GM23338 (cell line): Measurements from ENCODE around the gene ATP9B. TPM values are rescaled to one million over a fixed set of nuclear protein-coding genes. Genes with fewer than 3 reads are reported as not detected.

Source experiments
- ATAC-seq: fragments of 200-7000 bp; cut with Tn5 transposase; 3 replicates; pipeline ENCODE4 v1.9.1; 2020
- DNase-seq: peaks from one replicate; pipeline ENCODE4 v3.0.0-alpha.2; 2015; ENCODE audit warnings: low spot score
- H2AFZ ChIP-seq: fragments of 200-600 bp; sonication (generic); 2 replicates; pipeline ENCODE4 v1.8.0; 2016; ENCODE audit warnings: antibody characterized with exemption, mild to moderate bottlenecking, moderate library complexity
- H3F3A ChIP-seq: fragments of 200-600 bp; sonication (generic); replicated peaks from 2 replicates; pipeline ENCODE4 v1.8.0; 2017; ENCODE audit warnings: antibody characterized with exemption, mixed run types, low read depth
- H3K27ac ChIP-seq: fragments of 200-600 bp; sonication (generic); 2 replicates; pipeline ENCODE4 v1.6.1; 2016; ENCODE audit warnings: low read depth
- H3K27me3 ChIP-seq: fragments of 200-600 bp; sonication (generic); 2 replicates; pipeline ENCODE4 v1.8.0; 2016; ENCODE audit warnings: mild to moderate bottlenecking, mixed run types, moderate library complexity; ENCODE audit not compliant: insufficient read depth
- H3K36me3 ChIP-seq: fragments of 200-600 bp; sonication (generic); 2 replicates; pipeline ENCODE4 v1.8.0; 2016; ENCODE audit warnings: mild to moderate bottlenecking; ENCODE audit not compliant: insufficient read depth
- H3K4me1 ChIP-seq: fragments of 200-600 bp; sonication (generic); 2 replicates; pipeline ENCODE4 v1.8.0; 2016; ENCODE audit warnings: mild to moderate bottlenecking, moderate library complexity; ENCODE audit not compliant: insufficient read depth
- H3K4me2 ChIP-seq: fragments of 200-600 bp; sonication (generic); 2 replicates; pipeline ENCODE4 v1.7.1; 2017; ENCODE audit warnings: mixed run types
- H3K4me3 ChIP-seq: fragments of 200-600 bp; sonication (generic); 2 replicates; pipeline ENCODE4 v1.6.1; 2016; ENCODE audit warnings: mixed run types
- H3K79me2 ChIP-seq: fragments of 200-600 bp; sonication (generic); replicated peaks from 2 replicates; pipeline ENCODE4 v1.8.0; 2017; ENCODE audit warnings: mild to moderate bottlenecking; ENCODE audit not compliant: insufficient read depth
- H3K9me2 ChIP-seq: fragments of 200-600 bp; sonication (generic); 2 replicates; pipeline ENCODE4 v1.8.0; 2017; ENCODE audit not compliant: insufficient read depth
- H4K20me1 ChIP-seq: fragments of 200-600 bp; sonication (generic); replicated peaks from 2 replicates; pipeline ENCODE4 v1.8.0; 2017; ENCODE audit warnings: mild to moderate bottlenecking; ENCODE audit not compliant: insufficient read depth
- H3K27ac Mint-ChIP-seq: 2 replicates; pipeline ENCODE4 v1.8.0; 2020; ENCODE audit warnings: inconsistent platforms, mild to moderate bottlenecking, moderate library complexity, mixed read lengths
- H3K27me3 Mint-ChIP-seq: 3 replicates; pipeline ENCODE4 v1.8.0; 2022; ENCODE audit warnings: low read depth, mild to moderate bottlenecking, moderate library complexity, mixed read lengths, inconsistent platforms; ENCODE audit not compliant: insufficient read depth, poor library complexity
- H3K36me3 Mint-ChIP-seq: 3 replicates; pipeline ENCODE4 v1.8.0; 2021; ENCODE audit warnings: low read depth, mild to moderate bottlenecking, inconsistent platforms, moderate library complexity, mixed read lengths
- H3K4me1 Mint-ChIP-seq: 3 replicates; pipeline ENCODE4 v1.8.0; 2020; ENCODE audit warnings: mild to moderate bottlenecking, inconsistent platforms, mixed read lengths
- H3K4me3 Mint-ChIP-seq: 3 replicates; pipeline ENCODE4 v1.8.0; 2021; ENCODE audit warnings: moderate library complexity, mild to moderate bottlenecking, inconsistent platforms, mixed read lengths
- H3K9me3 Mint-ChIP-seq: 3 replicates; pipeline ENCODE4 v1.8.0; 2020; ENCODE audit warnings: moderate library complexity, mild to moderate bottlenecking, inconsistent platforms, mixed read lengths
- CREB1 ChIP-seq: fragments of 250-450 bp; sonication (Bioruptor Pico); IDR thresholded peaks from 2 replicates; pipeline ENCODE4 v1.5.0; 2020; ENCODE audit warnings: low read depth, mild to moderate bottlenecking, moderate library complexity
- CTCF ChIP-seq, 2 experiments: fragments of 200-600 bp in 1 of 2; sonication (generic) in 1 of 2; conservative IDR thresholded peaks; 2 replicates each; pipeline versions ENCODE4 v1.5.1 to v1.6.1; 2016 to 2017; ENCODE audit warnings: antibody characterized with exemption in 2 of 2, low read depth in 2 of 2, mild to moderate bottlenecking in 2 of 2, moderate library complexity in 1 of 2
- EZH2 ChIP-seq: fragments of 200-600 bp; sonication (generic); IDR thresholded peaks from one replicate; pipeline ENCODE4 v1.8.0; 2017; ENCODE audit warnings: antibody characterized with exemption, mild to moderate bottlenecking, low read depth; ENCODE audit not compliant: unreplicated experiment
- JUNB ChIP-seq: IDR thresholded peaks from one replicate; pipeline ENCODE4 v1.6.1; 2016; ENCODE audit warnings: antibody characterized with exemption; ENCODE audit not compliant: unreplicated experiment
- POLR2AphosphoS5 ChIP-seq: IDR thresholded peaks from 2 replicates; pipeline ENCODE4 v1.6.1; 2016; ENCODE audit warnings: antibody characterized with exemption, low read depth
- REST ChIP-seq: IDR thresholded peaks from one replicate; pipeline ENCODE4 v1.6.1; 2018; ENCODE audit warnings: antibody characterized with exemption; ENCODE audit not compliant: unreplicated experiment
- ZNF114 ChIP-seq: fragments of 250-450 bp; sonication (Bioruptor Pico); IDR thresholded peaks from 2 replicates; pipeline ENCODE4 v1.5.0; 2020; ENCODE audit warnings: mild to moderate bottlenecking, moderate library complexity
- ZNF331 ChIP-seq: fragments of 250-450 bp; sonication (Bioruptor Pico); IDR thresholded peaks from 2 replicates; pipeline ENCODE4 v1.5.0; 2020; ENCODE audit warnings: low read depth, mild to moderate bottlenecking, moderate library complexity
- polyA plus RNA-seq: library from polyadenylated mRNA; unstranded; fragments of >200 nt; fragmentation: Nextera tagmentation; extraction: Ambion mirVana; gene quantifications from 2 replicates; pipeline ENCODE4 v1.2.1, GENCODE V29; 2016
- total RNA-seq: library from RNA; depleted of rRNA; stranded (reverse); fragments of >200 nt; shearing (Covaris generic); gene quantifications from 2 replicates; pipeline ENCODE4 v1.2.3, GENCODE V29; 2014

The ATP9B gene
- total and polyA plus RNA-seq, 2 experiments from 2014 or later: 14.2 to 25.6 TPM

GRCh38 chr18:79245517-79246001 is 176.4 kb downstream of the ATP9B start:
- no peaks in the 10 kb centered on the region for H3K36me3 Mint-ChIP-seq
- no peak overlapping the region for H3K27ac Mint-ChIP-seq
- Histone ChIP-seq H2AFZ (no peak overlapping the region), H3K36me3 (no peaks in the 10 kb centered on the region), H3K4me3 (no peak overlapping the region), H3K9me2 (no peaks in the 10 kb centered on the region), H3F3A (no peaks in the 10 kb centered on the region), H4K20me1 (no peaks in the 10 kb centered on the region; the same call in none of the 2 replicates), H3K4me1 (peaks cover 2% of the 10 kb centered on the region; the same call in 1 of the 2 replicates), H3K27me3 (no peaks in the 10 kb centered on the region), H3K4me2 (no peak overlapping the region), H3K79me2 (no peaks in the 10 kb centered on the region), H3K27ac (no peak overlapping the region)
- H3K27me3 Mint-ChIP-seq: no peaks in the 10 kb centered on the region
- TF ChIP-seq REST (no peak), EZH2 (no peak), CREB1 (CRISPR knock-in tag) (no peak), POLR2AphosphoS5 (no peak), ZNF331 (no peak), CTCF (conservative IDR thresholded peaks at IDR 0.05; ENCODE audit: low read depth in 2 of 2) (no peak), JUNB (no peak), ZNF114 (CRISPR knock-in tag) (no peak)
- ATAC-seq (no peak), DNase-seq (no peak)
- no peak overlapping the region for H3K4me3 Mint-ChIP-seq
- no peaks in the 10 kb centered on the region for H3K9me3 Mint-ChIP-seq
- H3K4me1 Mint-ChIP-seq: peaks cover 14% of the 10 kb centered on the region

GRCh38 chr18:79246309-79247108 is 177.3 kb downstream of the ATP9B start:
- no peaks in the 10 kb centered on the region for H3K9me2 ChIP-seq
- H3K4me3 Mint-ChIP-seq: peak overlapping the region; percentile 51; the same call in 2 of the 3 replicates
- no peaks in the 10 kb centered on the region for H3K27me3 Mint-ChIP-seq
- no peaks in the 10 kb centered on the region for H3K36me3 ChIP-seq
- DNase-seq (peak; percentile 83), ATAC-seq (peak; percentile 100)
- H3F3A ChIP-seq: no peaks in the 10 kb centered on the region
- H3K4me2 ChIP-seq: peak overlapping the region; percentile 67; the same call in 1 of the 2 replicates
- no peak overlapping the region for H3K4me3 ChIP-seq
- no peak for TF ChIP-seq ZNF114 (CRISPR knock-in tag)
- TF ChIP-seq CTCF (conservative IDR thresholded peaks at IDR 0.05; ENCODE audit: low read depth in 2 of 2): peak; percentile 88 to 89
- no peaks in the 10 kb centered on the region for H3K79me2 ChIP-seq
- H3K36me3 Mint-ChIP-seq: no peaks in the 10 kb centered on the region
- H3K27ac ChIP-seq: no peak overlapping the region
- no peak overlapping the region for H3K27ac Mint-ChIP-seq
- H4K20me1 ChIP-seq: no peaks in the 10 kb centered on the region; the same call in none of the 2 replicates
- peaks cover 11% of the 10 kb centered on the region for H3K4me1 Mint-ChIP-seq
- H2AFZ ChIP-seq: no peak overlapping the region
- no peaks in the 10 kb centered on the region for H3K4me1 ChIP-seq
- no peaks in the 10 kb centered on the region for H3K9me3 Mint-ChIP-seq
- no peaks in the 10 kb centered on the region for H3K27me3 ChIP-seq
